GM06990 (cell line): ENCODE data around the gene DPP4.
A peak's percentile ranks its signal among the peaks of the same experiment; 100 is the strongest.

ENCODE experiments used
- DNase-seq: peaks from one replicate; pipeline ENCODE4 v3.0.0-alpha.2; 2011; ENCODE audit not compliant: insufficient read length; ENCODE audit errors: extremely low read depth
- H3K27me3 ChIP-seq: replicated peaks from 2 replicates; pipeline ENCODE4 v1.6.0; 2011; ENCODE audit warnings: low read length; ENCODE audit not compliant: control insufficient read depth, insufficient read depth
- H3K36me3 ChIP-seq: 2 replicates; pipeline ENCODE4 v1.5.1; 2011; ENCODE audit warnings: low read length; ENCODE audit not compliant: control insufficient read depth, insufficient read depth
- H3K4me3 ChIP-seq: replicated peaks from 2 replicates; pipeline ENCODE4 v1.5.1; 2011; ENCODE audit warnings: low read depth, mild to moderate bottlenecking, control low read depth, low read length
- CTCF ChIP-seq: IDR thresholded peaks from 2 replicates; pipeline ENCODE4 v1.5.1; 2011; ENCODE audit warnings: low read length, control low read depth, mild to moderate bottlenecking, inconsistent platforms; ENCODE audit not compliant: insufficient read depth, poor library complexity, severe bottlenecking

The DPP4 gene

GRCh38 chr2:161947406-161947805 lies 126.6 kb downstream of the DPP4 start:
- no peak for DNase-seq
- TF ChIP-seq CTCF, result no peak
- H3K36me3 ChIP-seq, result no peaks in the 10 kb centered on the region
- H3K27me3 ChIP-seq, result no peaks in the 10 kb centered on the region
- no peak overlapping the region for H3K4me3 ChIP-seq

GRCh38 chr2:161946489-161947107 lies 127.4 kb downstream of the DPP4 start:
- peak; percentile 1 for DNase-seq

GRCh38 chr2:161943011-161943410 lies 131.0 kb downstream of the DPP4 start:
- DNase-seq, result no peak
- no peak overlapping the region for H3K4me3 ChIP-seq
- H3K36me3 ChIP-seq, result no peaks in the 10 kb centered on the region
- no peak for TF ChIP-seq CTCF
- H3K27me3 ChIP-seq, result no peaks in the 10 kb centered on the region

More at GRCh38 chr2:161946489-161947107, 127.4 kb downstream of the DPP4 start:
- Histone ChIP-seq H3K27me3 (no peaks in the 10 kb centered on the region), H3K4me3 (no peak overlapping the region), H3K36me3 (no peaks in the 10 kb centered on the region)
- TF ChIP-seq CTCF, result peak; percentile 39
